ENCODE results near the gene MYRF. TPM values are rescaled to one million over a fixed set of nuclear protein-coding genes. Genes with fewer than 3 reads are reported as not detected.

The MYRF gene
- total RNA-seq, 4 donors from 2014 or later, result 0.11 to 0.83 (median 0.27) TPM; not detected in 1

- no peaks in the 10 kb centered on the region for H3K27me3 ChIP-seq
- H3K36me3 ChIP-seq, result no peaks in the 10 kb centered on the region
- H3K4me1 ChIP-seq, result peaks cover 5 to 8% of the 10 kb centered on the region in 2 donors
- no peaks in the 10 kb centered on the region for H3K9me3 ChIP-seq
- no peak overlapping the region for H3K4me3 ChIP-seq (replicated peaks in 1 of 3)
- 82 to 83% methylated on average over 5 of the region's 5 CpGs for WGBS, 2 donors
- no peak overlapping the region for H3K27ac ChIP-seq
- TF ChIP-seq CTCF (IDR thresholded peaks at IDR 0.05), result no peak
- TF ChIP-seq POLR2A (IDR thresholded peaks at IDR 0.05), result no peak
- intact Hi-C loops (cut with DNase I), result no loop called here
- no peak for DNase-seq
These were observed 1.2 kb downstream of the MYRF start for GRCh38 chr11:61753672-61754071.

- DNase-seq, result no peak
- 82 to 94% methylated on average over 15 to 23 of the region's 31 CpGs for WGBS, 2 donors
- no peaks in the 10 kb centered on the region for H3K36me3 ChIP-seq
- peaks cover 5 to 8% of the 10 kb centered on the region in 2 donors for H3K4me1 ChIP-seq
- TF ChIP-seq CTCF (IDR thresholded peaks at IDR 0.05) (no peak), POLR2A (IDR thresholded peaks at IDR 0.05) (no peak)
- no peaks in the 10 kb centered on the region for H3K9me3 ChIP-seq
- no peak overlapping the region for H3K27ac ChIP-seq
- intact Hi-C loops (cut with DNase I), result no loop called here
- H3K27me3 ChIP-seq, result no peaks in the 10 kb centered on the region
- H3K4me3 ChIP-seq (replicated peaks in 1 of 3), result no peak overlapping the region
These were observed 2.4 kb downstream of the MYRF start for GRCh38 chr11:61754534-61755482.

GRCh38 chr11:61756147-61756451, 3.7 kb downstream of the MYRF start:
- Histone ChIP-seq H3K36me3 (no peaks in the 10 kb centered on the region), H3K27ac (no peak overlapping the region), H3K4me1 (peaks cover 5 to 8% of the 10 kb centered on the region in 2 donors), H3K4me3 (replicated peaks in 1 of 3) (no peak overlapping the region), H3K9me3 (no peaks in the 10 kb centered on the region), H3K27me3 (no peaks in the 10 kb centered on the region)
- DNase-seq, result no peak
- intact Hi-C loops (cut with DNase I), result no loop called here
- no peak for TF ChIP-seq CTCF (IDR thresholded peaks at IDR 0.05)
- no peak for TF ChIP-seq POLR2A (IDR thresholded peaks at IDR 0.05)
- WGBS, 2 donors, result 74 to 75% methylated on average over 4 of the region's 4 CpGs

DNA sequence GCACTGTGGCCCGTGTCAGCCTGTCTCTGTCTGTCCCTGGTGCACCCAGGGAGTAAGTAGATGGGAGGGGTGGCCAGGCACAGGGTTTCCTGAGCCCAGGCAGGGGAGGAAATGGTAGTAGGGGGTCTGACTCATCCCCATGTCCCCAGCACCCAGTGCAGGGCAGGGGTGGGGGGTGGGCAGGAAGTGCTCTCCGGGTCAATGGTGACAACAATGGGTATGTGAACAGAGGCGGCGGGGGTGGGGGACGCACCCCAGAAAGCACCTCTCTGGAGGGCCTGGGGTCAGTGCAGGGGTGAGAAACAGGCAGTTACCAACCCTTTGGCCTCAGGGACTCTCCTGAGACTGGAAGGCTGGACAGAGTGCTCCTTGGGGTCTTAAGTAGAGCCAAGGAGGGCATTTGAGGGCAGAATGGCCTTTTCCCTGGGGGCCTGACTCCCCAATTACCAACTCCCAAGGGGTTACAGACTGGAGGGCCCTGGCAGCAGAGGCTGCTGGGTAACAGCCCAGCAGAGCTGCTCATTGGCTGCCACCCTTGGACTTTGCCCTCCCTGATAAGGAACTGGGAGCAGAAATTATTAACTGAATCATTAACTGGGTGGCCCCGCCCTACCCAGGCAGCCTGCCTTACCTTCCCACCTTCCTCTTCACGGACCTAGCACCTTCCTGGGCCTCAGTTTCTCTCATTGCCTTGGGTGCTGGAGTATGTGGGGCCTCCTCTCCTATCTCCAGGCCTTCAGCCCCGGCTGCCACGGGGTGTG, 4.2 kb downstream of the MYRF start:
- intact Hi-C loops (cut with DNase I), result no loop called here
- no peak for TF ChIP-seq CTCF (IDR thresholded peaks at IDR 0.05)
- no peak for TF ChIP-seq POLR2A (IDR thresholded peaks at IDR 0.05)
- DNase-seq, result no peak

More for the DNA sequence above, 4.2 kb downstream of the MYRF start:
- WGBS, 2 donors, result 76 to 82% methylated on average over 3 to 9 of the region's 9 CpGs
- H3K9me3 ChIP-seq, result no peaks in the 10 kb centered on the region
- H3K27me3 ChIP-seq, result no peaks in the 10 kb centered on the region
- peaks cover 5 to 8% of the 10 kb centered on the region in 2 donors for H3K4me1 ChIP-seq
- no peak overlapping the region for H3K4me3 ChIP-seq (replicated peaks in 1 of 3)
- H3K36me3 ChIP-seq, result no peaks in the 10 kb centered on the region
- H3K27ac ChIP-seq, result no peak overlapping the region

Data from thyroid gland (tissue), 4 donors.